Fibroblast of peridontal ligament (primary cell): Measurements from ENCODE around the gene CAMK1D.
"Not testable (repeated sequence)": the region's sequence is repeated elsewhere in the genome, so short reads cannot be mapped to it uniquely, and the experiment has no call there.

ENCODE experiments used
- DNase-seq: peaks from one replicate; pipeline ENCODE4 v3.0.0-alpha.2; 2010; ENCODE audit errors: extremely low read depth

Gene CAMK1D

GRCh38 chr10:12348870-12349628, at the start of gene CAMK1D:
TSS of gene CAMK1D (plus strand) at chr10:12349547.
- DNase-seq = peak; percentile 49

- not testable (repeated sequence) for DNase-seq
These were observed 48.3 kb upstream of the CAMK1D start for GRCh38 chr10:12301036-12301435.

GRCh38 chr10:12308057-12308456, 41.3 kb upstream of the CAMK1D start:
- no peak for DNase-seq

GRCh38 chr10:12308736-12309375, 40.5 kb upstream of the CAMK1D start:
- no peak for DNase-seq

GRCh38 chr10:12309783-12310182, 39.6 kb upstream of the CAMK1D start:
- not testable (repeated sequence) for DNase-seq

GRCh38 chr10:12314836-12315235, 34.5 kb upstream of the CAMK1D start:
- no peak for DNase-seq

GRCh38 chr10:12319076-12319475, 30.3 kb upstream of the CAMK1D start:
- DNase-seq = no peak

GRCh38 chr10:12320892-12321291, 28.5 kb upstream of the CAMK1D start:
- no peak for DNase-seq

- DNase-seq = no peak
These were observed 27.7 kb upstream of the CAMK1D start for GRCh38 chr10:12321641-12322040.

- DNase-seq = no peak
These were observed 26.7 kb upstream of the CAMK1D start for GRCh38 chr10:12322583-12323131.

- DNase-seq = no peak
These were observed 24.8 kb upstream of the CAMK1D start for GRCh38 chr10:12324530-12324929.

- no peak for DNase-seq
These were observed 22.3 kb upstream of the CAMK1D start for GRCh38 chr10:12327074-12327473.

- no peak for DNase-seq
These were observed 21.9 kb upstream of the CAMK1D start for GRCh38 chr10:12327476-12327875.

- DNase-seq = not testable (repeated sequence)
These were observed 21.0 kb upstream of the CAMK1D start for GRCh38 chr10:12328312-12328711.

GRCh38 chr10:12332572-12333379, 16.6 kb upstream of the CAMK1D start:
- DNase-seq = no peak

GRCh38 chr10:12333380-12334185, 15.8 kb upstream of the CAMK1D start:
- peak; percentile 98 for DNase-seq

GRCh38 chr10:12334186-12334530, 15.2 kb upstream of the CAMK1D start:
- no peak for DNase-seq

- not testable (repeated sequence) for DNase-seq
These were observed 14.2 kb upstream of the CAMK1D start for GRCh38 chr10:12335169-12335568.

GRCh38 chr10:12337453-12338372, 11.6 kb upstream of the CAMK1D start:
- peak; percentile 29 for DNase-seq

GRCh38 chr10:12338981-12339380, 10.4 kb upstream of the CAMK1D start:
- no peak for DNase-seq
